ENCODE data around the gene CYP1A2.

- TF ChIP-seq EZH2 (IDR thresholded peaks at IDR 0.05; ENCODE audit: borderline replicate concordance, low read length) (no peak), CTCF (conservative IDR thresholded peaks at IDR 0.05 in 1 of 2, IDR thresholded peaks at IDR 0.05 in 1 of 2; ENCODE audit: extremely low read depth in 1 of 2, insufficient read depth in 1 of 2, low read depth in 1 of 2, low read length in 2 of 2) (no peak)
These were observed 25.1 kb downstream of the CYP1A2 start for GRCh38 chr15:74773731-74774252.

Measured in mammary epithelial cell (primary cell).